Epidermal melanocyte (primary cell): Measurements from ENCODE around the gene SSR2.
A peak's percentile ranks its signal among the peaks of the same experiment; 100 is the strongest.
"Not testable (repeated sequence)": the region's sequence is repeated elsewhere in the genome, so short reads cannot be mapped to it uniquely, and the experiment has no call there.

Experiments used
- DNase-seq: peaks from one replicate; pipeline ENCODE4 v3.0.0; 2011; ENCODE audit warnings: low spot score; ENCODE audit not compliant: insufficient read length

The SSR2 gene

DNA sequence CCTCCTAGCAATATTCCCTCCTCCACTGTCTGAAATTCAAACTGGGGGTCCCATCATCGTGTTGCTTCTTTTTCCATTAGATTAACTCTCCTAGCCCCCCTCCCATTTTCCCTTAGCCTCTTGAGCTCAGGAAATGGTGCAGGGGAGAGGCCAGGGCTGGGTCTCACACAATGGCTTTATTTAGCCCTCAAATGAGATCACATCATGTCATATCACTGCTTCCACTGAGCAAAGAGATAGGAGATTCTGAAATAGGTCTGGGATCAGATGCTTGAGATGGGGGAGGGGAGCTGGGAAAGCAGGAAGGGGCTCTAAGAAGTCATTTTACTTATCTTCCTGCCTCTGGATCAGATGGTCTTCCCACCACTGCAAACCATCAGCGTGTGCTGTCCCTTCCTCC lies 24.6 kb downstream of the SSR2 start:
- no peak for DNase-seq

DNA sequence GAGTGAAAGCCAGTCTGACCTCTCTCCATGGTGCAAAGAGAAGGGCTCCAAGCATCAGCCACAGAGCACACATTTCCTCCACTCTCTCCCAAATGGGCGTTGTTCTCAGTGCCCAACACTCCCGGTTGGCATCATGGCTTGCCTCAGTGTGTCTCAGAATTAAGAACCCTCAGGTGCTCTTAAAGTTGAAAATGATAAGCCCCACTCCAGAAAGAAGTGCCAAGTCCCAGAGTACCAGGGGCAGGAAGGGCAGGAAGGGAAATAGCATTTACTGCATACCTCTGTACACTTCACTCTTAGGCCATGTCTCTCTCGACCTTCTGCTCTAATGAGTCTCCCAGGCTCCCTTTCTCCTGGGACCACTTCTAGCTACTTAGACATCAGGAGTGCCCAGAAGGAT lies 27.2 kb downstream of the SSR2 start:
- no peak for DNase-seq

DNA sequence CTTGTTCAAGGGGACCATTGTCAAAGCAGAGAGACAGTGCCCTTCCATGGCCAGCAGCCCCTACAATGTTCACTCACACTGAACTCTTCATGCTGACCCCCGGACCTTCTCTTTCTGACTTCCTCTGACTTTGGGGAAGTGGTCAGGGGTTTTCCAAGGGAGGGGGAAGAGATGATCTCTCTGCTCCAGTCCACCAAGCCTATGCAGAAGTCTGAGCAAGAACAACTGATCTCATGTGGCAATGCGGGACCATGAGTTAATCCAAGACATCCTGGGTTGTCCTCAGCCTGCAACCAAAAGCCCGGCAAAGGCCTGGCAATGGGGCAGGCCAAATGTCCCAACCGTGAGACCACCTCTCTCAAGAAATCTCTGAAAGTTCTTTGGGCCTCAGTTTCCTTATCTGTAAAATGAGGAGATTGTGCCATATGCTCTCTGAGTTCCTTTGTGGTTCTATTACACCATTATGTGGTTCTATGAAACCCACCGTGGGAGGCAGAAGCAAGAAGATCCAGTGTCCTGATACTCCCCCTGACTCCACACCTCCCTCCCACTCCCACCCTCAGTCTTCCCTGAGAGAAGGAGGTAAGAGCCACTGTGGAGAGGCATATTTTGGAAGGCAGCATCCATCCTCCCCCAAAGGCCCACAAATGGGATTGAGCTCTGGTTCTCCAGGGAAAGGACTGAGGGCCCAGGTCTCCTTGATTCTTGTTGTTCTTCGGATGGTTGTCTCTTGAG lies 30.6 kb downstream of the SSR2 start:
- DNase-seq, result no peak

DNA sequence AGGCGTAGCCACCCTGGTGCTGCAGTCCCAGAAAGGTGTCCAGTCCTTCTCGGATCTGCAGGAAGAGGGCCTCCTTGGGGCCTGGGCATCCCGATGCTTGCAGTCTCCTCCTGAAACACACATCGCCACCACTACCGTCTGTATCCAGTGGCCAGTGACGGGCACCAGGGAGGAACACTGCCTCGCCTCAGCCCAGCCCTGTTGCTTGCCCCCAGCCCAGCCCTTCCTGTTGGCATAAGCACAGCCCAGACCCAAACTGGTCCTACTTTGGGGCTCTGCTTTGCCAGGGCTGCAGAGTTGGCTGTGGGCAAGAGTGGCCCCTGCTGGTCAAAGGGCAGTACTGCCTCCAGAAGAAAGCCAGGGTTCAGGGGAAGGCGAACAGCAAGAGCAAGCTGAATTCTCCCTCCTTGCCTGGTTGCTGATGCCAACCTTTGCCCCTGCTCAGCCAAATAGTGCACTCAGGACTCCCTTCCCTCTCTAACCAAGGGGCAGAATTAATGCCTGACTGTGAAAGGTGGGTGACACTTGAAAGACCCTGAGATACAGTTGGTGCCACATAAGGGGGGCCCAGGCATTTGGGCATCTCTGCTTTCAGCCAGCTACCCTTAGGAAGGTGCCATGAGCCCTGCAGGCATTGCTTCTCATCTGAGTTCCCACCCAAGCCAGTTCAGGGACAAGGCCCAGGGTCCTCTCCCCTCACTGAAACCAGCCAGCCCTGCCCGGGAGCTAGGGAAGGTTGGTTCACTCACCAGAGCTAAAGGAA lies 31.3 kb downstream of the SSR2 start:
- DNase-seq, result peak; percentile 44

DNA sequence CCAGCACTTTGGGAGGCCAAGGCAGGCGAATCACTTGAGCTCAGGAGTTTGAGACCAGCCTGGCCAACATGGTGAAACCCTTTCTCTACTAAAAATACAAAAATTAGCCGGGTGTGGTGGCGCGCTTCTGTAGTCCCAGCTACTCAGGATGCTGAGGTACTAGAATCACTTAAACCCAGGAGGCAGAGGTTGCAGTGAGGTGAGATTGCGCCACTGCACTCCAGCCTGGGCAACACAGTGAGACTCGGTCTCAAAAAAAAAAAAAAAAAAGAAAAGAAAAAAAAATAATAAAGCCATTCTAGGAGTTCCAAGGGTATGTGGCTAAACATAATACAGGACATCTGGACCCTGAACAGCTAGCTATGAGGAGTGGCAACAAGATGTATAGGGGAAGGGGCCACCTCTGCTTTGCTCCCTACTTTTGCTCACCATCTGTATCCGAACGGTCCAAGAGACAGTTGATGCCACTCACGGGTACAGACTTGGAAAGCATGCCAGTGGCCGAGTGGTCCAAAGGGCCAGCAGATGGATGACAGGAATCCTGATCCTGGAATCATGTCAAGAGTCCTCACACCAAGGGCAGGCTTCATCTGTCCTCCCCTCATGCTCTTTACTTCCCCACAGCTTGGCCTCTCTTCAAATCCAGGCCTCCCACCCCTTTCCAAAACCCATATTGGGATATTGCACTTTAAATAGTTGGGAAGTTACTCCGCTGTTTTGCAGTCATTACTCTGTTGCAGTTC lies 35.7 kb downstream of the SSR2 start:
- DNase-seq, result not testable (repeated sequence)

DNA sequence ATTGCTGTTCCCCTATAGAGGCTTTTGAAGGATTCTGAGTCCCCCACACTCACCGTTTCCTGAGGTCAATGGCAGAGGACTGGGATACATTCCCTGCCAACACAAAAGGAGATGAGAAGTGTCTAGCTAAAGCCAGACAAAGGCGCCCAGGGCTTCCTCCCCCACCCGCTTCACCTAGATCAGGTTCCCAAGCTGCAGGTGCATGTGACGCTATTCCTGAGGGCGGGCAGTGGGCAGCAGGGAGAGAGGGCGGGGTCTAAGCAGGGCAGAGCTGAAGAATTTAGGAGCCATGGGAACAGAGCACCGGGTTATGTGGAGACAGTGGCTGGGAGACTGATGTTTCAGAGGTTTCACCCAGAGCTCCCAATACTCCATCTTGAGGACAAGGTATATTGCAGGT lies 36.4 kb downstream of the SSR2 start:
- no peak for DNase-seq

DNA sequence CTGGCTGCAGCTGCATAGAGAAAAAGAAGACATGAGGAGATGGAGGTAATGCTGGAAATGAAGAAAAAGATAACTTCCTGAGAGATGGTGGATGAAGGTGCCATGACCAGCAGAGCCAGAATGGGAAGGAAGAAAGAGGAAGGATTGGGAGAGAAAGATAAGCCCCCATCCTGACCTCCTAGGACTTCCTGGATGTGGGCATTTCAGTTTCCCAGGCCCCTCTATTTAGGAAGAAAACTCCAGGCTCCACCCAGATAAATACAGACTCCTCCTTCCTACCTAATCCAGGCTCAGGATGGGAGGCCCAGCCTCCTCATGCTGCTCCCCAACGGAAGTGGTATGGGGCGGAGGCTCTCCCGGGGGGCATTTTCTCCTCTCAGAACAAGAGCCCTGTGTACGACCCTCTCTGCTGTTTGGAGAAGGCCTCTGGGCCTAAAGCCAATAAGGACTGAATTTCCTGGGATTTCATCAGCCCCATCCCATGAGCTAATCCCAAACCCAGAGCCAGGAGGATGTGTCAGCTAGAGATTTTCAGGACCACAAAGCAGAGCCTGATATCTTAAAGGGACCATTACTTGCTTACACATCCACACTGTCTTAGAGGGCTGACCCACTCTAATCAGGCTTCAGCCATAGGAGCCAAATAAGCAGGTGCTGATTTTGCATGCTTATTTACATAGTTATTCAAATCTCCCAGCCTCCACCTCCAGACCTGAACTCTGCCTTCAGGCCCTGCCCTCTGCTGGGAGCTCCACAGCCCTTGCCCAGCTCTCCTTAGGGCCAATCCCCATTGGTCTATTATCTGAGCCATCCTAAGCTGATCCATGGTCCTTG lies 37.3 kb downstream of the SSR2 start:
- DNase-seq, result peak; percentile 85

DNA sequence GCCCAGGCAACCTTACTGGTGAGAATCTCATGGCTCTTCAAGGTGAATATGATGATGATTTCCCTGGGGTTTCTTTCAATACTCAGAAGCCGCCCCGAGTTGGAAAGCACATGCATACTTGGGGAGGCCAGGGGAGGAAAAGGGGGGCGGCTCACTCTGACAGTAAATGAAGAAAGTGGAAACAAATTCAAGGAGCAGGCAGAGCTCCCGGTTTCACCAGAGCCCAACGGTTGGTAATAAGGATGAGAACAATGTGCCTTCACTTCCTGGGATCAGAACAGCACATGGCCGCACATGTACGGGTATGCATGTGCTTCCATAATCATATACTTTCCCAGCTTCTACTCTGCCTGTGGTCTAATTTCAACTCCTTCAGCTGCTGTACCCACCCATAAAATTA lies 38.6 kb downstream of the SSR2 start:
- DNase-seq, result peak; percentile 11

DNA sequence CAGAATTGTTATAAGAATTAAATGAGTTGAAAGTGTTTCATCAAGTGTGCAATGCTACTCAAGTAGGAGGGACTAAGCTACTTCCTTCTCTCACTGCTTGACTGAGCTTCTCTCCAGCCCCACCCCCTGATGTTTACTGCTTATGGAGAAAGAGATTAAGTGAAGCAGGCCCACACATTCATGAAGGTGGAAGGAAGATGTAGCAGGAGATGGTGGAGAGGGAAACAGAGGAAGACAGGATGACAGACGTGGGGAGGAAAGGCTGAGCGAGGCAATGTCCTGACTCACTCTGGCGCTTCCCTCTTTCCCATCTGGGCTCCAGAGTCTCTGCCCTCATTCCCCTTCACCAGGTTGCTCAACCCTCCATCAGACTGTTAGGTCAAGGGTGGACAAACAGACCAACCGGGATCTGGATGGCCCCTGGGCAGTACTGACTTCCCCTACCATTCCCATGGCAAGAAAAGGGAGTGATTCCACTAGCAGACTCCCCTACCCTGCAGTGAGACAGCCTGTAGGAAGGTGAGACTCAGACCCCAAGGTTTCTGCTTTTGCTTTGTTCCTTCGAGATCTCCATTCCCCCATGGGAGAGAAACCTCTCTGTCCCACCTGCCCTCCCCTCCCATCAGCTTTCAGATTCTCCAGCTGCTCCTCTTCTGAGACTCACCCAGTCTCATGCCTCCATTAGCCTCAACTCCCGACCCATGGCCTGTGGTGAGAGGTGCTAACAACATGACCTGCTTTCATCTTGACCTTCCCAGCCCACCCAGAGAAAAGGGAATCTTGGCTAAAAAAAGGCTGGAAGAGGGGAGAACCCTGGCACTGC lies 39.3 kb downstream of the SSR2 start:
- peak; percentile 48 for DNase-seq

DNA sequence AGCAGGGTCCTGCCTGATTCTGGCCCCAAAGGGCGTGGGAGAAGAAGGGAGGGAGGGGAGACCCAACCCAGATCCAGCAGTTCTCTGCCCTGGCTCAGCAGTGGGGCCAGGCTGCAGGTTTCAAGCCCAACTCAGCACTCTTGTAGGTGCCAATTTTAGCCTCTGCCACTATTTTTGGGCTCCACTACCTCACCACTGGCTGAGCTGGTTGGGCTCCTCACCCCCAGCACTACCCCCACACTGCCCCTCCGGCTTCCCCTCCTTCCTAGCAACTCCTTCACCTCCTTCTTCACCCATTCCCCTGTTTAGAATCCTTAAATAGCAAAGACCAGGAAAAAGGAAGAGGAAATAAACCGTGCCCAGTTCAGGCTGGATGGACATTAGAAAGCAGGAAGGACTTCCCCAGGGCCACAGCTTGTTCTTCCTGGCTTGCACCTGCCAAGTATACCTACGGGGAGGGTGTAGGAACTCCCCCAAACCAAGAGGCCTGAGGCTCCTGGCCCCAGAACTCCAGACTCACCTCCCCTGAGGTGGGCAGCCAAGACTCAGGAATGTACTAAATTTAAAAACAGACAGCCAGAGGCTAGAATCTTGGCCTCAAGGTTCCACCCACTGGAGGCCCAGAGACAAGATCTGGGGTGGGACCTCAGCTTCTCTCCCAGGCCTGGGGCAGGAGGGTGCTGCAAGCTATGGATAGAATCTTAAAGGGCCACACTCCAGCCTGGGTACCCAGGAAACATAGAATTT lies 41.0 kb downstream of the SSR2 start:
- peak; percentile 7 for DNase-seq

DNA sequence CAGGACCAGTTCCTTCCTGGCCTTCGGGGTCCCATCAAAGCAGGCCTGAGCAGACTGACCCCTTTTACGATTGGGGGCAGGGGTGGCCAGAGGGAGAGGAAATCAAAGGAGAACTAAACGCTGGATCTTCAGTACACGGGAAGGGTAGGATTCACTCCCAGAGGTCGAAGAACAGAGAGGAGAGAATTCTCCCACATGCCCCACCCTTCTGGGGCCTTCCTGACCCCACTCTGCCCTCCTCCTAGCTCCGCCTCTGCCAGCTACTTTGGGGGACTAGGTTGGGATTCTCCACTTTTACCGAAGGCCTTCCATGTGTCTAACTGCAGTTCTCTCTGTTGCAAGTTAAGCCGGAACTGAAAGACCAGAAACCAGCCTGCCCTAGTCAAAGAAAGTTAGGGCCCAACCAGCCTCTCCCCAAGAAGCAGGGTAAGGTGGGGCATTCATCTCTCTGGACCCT lies 41.8 kb downstream of the SSR2 start:
- DNase-seq, result peak; percentile 19

DNA sequence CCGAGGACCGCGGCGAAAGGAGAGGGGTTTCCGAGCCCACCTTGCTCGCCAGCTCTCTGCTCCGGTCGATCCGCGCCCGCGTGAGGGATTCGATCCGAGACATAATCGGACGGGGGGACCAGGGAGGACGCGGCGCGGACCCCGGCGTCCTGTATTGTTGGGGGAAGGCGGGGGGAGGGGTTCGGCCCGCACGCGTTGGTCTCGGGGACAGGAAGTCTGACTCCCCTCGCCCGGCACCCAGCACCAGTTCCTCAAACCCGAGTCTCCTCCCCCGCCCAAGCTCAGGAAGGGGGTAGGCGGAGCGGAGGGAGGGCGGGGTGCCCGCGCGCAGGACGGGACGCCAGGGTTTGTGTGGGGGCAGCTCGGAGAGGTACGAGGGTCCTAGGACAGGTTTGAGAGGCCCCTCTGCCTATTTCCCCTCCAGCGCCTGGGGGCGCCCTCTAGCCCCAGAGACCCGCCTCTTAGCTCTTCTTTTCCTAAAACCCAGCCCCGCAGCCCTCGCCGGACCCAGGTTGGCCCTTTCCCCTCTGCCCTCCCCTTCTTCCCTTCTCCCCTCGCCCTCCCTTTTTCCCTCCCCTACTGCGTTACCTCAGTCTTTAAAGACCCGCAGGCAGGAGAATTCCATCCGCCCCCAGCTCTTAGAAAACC lies 42.3 kb downstream of the SSR2 start, which contains the start of gene ARHGEF2:
Gene ARHGEF2, minus strand, starts transcription at position 223 of the 648 bp plus-strand sequence. Its CDS starts 120 bp downstream, at position 103.
- no peak for DNase-seq

DNA sequence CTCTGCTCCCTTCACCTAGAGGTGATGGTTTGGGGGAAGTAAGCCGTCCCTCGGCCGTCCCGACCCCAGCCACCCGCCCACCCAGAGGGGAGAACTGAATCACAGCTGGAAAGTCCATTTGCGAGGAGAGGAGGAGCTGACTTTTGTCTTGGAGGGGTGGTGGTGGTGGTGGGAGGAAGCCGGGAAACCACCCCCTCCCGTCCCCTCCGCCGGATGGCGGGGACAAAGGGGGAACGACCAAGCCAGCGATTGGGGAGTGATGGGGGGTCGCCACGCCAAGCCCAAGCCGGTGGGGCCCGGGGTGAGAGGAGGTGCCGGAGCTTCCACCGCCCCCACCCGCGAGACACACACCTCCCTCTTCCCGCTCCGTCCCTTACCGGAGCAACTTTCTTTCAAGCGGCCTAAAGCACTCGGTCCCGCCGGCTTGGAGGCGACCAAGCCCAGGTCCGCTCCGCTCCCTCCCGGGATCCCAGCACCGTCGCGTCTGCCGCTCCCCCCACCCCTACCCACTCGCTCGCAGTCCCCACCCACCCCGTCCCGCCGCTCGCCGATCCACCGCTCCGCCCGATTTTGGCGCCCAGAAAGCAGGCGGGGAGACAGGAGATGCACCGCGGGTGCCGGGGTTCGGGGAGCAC lies 42.9 kb downstream of the SSR2 start:
- no peak for DNase-seq

DNA sequence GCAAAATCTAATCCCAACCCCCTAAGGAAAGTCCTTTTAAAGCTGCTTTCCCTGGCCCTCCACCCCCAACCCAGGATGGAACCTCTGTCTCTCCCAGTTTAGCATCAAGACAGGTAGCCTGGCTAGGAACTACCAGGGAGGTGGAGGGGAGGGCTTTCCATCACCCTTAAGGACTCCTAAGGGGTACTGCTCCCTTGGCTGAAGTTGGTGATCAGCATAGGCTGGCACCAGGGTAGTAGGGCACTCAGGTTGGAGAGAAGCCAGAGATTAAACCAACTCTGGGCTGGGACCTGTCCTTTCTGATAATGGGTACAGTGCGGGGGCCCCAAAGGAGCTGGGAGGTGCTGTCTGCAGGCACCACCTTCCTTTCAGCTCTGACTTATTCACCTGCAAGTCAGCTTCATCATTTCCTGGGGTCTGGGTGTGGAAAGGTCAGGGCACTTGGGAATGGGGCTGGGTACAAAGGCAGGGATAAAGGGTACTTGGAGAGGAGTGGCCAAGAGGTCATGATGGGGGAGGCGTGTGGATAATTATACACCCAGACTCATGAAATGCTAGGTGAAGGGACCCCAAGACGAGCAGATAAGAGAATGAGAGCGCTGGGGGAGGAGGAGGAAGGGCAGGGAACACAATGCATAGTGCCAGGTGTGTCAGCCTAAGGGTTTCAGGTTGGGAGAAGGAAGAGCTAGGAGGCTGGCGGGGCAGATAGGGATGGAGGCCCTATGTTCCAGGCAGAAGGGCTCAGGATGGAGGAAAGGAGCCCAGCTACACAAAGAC lies 43.6 kb downstream of the SSR2 start:
- DNase-seq, result no peak

DNA sequence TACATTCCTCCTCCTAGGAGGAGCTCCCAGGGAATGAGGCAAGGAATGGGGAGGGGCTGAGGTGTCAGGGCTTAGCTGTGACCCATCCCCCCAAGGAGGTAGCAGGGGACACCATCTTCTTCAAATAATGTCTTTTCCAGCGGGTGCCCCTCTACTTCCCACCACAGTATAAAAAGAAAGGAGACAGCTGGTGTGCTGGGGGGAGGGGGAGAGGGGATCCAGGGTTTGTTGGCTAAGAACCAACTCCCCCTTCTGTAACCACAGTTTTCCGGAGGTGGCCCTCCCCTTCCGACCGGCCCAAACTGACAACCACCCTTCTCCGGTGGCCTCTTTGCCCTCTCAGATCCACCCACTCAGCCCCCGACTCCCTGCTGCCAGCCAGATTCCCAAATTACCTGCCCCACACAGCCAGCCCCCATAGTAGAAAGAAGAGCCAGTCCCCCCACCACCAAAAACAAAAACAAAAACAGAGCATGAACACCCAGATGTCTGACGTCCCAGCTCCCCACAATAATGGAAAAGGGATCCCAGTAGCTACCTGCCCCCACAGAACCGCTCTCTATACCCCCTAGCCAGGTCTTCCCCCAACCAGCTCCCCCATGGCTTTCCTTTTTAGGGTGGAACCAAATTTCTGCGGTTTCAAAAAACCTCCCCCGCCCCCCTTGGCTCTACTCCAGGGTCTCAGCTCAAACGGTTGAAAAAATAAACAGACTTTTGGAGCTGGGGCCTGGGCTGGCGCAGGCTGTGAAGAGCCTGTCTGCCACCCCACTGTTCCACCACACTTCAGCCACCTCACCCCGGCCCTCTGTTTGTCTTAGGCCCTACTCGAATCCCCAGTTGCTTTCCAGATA lies 44.5 kb downstream of the SSR2 start:
- no peak for DNase-seq

DNA sequence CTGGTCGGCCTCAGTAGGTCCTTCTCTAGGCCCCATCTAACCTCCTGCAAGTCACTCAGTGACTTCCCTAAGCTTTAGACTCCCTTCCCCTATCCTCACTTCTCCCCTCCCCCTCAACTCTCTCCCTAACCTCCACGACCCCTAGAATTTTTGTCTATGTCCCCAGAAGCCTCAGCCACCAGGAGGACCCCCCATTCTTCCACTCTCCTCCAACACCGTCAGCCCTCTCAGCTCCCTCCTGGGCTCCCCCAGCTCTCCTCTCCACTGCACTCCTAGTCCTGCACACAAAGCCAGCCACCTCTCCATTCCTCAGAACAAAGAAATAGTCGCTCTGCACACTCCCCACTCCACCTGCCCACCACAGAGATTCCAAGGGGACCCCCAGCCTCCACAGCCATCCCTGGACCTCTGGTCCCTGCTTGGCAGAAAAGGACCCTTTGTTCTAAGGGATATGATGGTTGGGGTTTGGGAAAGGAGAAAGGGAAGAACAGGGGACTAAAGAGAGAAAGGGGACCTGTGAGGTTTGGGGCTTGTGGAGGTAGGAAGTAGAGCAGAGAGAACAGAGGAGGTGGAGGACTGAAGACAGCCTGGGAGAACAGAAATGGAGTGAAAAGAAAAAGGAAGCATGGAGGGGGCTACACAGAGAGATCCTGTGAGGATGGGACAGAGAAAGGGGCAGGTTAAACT lies 45.2 kb downstream of the SSR2 start:
- no peak for DNase-seq
